A673 (cell line): ENCODE measurements around the gene SPTSSB. TPM values are rescaled to one million over a fixed set of nuclear protein-coding genes. Genes with fewer than 3 reads are reported as not detected.

Experiments
- BruUV-seq: library from RNA; stranded (reverse); fragments of 400-500 nt; replicated peaks from 2 replicates; lab custom pipeline; 2021; lab: Mats Ljungman, UMichigan
- CTCF ChIA-PET: fragments of 300-600 bp; sonication (Branson Sonifier 250); formaldehyde crosslinking; loops from one replicate; lab custom pipeline; 2022; ENCODE audit warnings: antibody characterized with exemption; lab: Charles Lee
- POLR2A ChIA-PET: fragments of 300-600 bp; sonication (Branson Sonifier 250); formaldehyde crosslinking; loops from one replicate; lab custom pipeline; 2022; ENCODE audit warnings: antibody characterized with exemption; ENCODE audit not compliant: low non-redundant PET; lab: Charles Lee
- DNase-seq: peaks from one replicate; pipeline ENCODE4 v3.0.0-alpha.2; 2015; ENCODE audit warnings: low spot score
- H3K27ac ChIP-seq: fragments of 200-600 bp; sonication (generic); 2 replicates; pipeline ENCODE4 v1.5.1; 2016; ENCODE audit warnings: mixed run types, low read depth, mild to moderate bottlenecking, mixed read lengths, antibody characterized with exemption, low read length; ENCODE audit not compliant: poor library complexity, severe bottlenecking
- H3K27me3 ChIP-seq: fragments of 200-600 bp; sonication (generic); replicated peaks from 2 replicates; pipeline ENCODE4 v1.6.1; 2017; ENCODE audit warnings: mixed run types, low read depth, mild to moderate bottlenecking, mixed read lengths, antibody characterized with exemption, low read length; ENCODE audit not compliant: insufficient read depth, poor library complexity
- H3K36me3 ChIP-seq: fragments of 200-600 bp; sonication (generic); 2 replicates; pipeline ENCODE4 v1.6.1; 2016; ENCODE audit warnings: mixed run types, mild to moderate bottlenecking, mixed read lengths, antibody characterized with exemption, low read length; ENCODE audit not compliant: insufficient read depth, poor library complexity, severe bottlenecking
- H3K4me1 ChIP-seq: fragments of 200-600 bp; sonication (generic); 2 replicates; pipeline ENCODE4 v1.6.1; 2017; ENCODE audit warnings: mixed run types, mild to moderate bottlenecking, mixed read lengths, antibody characterized with exemption, low read length; ENCODE audit not compliant: insufficient read depth, poor library complexity, severe bottlenecking
- H3K4me3 ChIP-seq: fragments of 200-600 bp; sonication (generic); 2 replicates; pipeline ENCODE4 v1.5.1; 2016; ENCODE audit warnings: low read depth, mixed run types, mild to moderate bottlenecking, mixed read lengths, low read length; ENCODE audit not compliant: poor library complexity, severe bottlenecking
- H3K9me3 ChIP-seq: fragments of 200-600 bp; sonication (generic); 2 replicates; pipeline ENCODE4 v1.6.1; 2016; ENCODE audit warnings: mixed run types, low read depth, mild to moderate bottlenecking, mixed read lengths, antibody characterized with exemption, low read length; ENCODE audit not compliant: poor library complexity, severe bottlenecking
- CTCF ChIP-seq: fragments of 300-800, 200-600 bp; sonication (generic); conservative IDR thresholded peaks from 2 replicates; pipeline ENCODE4 v1.5.1; 2017; ENCODE audit warnings: low read depth, mild to moderate bottlenecking, antibody characterized with exemption, low read length, moderate library complexity, mixed read lengths
- EZH2 ChIP-seq: fragments of 200-600 bp; sonication (generic); IDR thresholded peaks from 2 replicates; pipeline ENCODE4 v1.6.1; 2017; ENCODE audit warnings: borderline replicate concordance, low read depth, mild to moderate bottlenecking, mixed read lengths, antibody characterized with exemption, low read length; ENCODE audit not compliant: poor library complexity, severe bottlenecking
- intact Hi-C: fragments of 100-400 bp; cut with micrococcal nuclease; formaldehyde crosslinking; loops from one replicate; pipeline ENCODE4 v1.10.0; 2022; ENCODE audit not compliant: unreplicated experiment
- total RNA-seq: library from RNA; stranded (reverse); gene quantifications from 2 replicates; pipeline ENCODE4 v1.2.3, GENCODE V29; 2021

Gene SPTSSB
- total RNA-seq, 1 experiment from 2014 or later = not detected

- no peaks in the 10 kb centered on the region for H3K9me3 ChIP-seq
- ChIA-PET POLR2A (no interaction called here), CTCF (no interaction called here)
- no peaks in the 10 kb centered on the region for H3K36me3 ChIP-seq
- no peak overlapping the region for H3K4me3 ChIP-seq
- intact Hi-C loops = no loop called here
- BruUV-seq = no TSS peak
- no peaks in the 10 kb centered on the region for H3K27me3 ChIP-seq
- H3K27ac ChIP-seq = no peak overlapping the region
- no peak for DNase-seq
- TF ChIP-seq CTCF (no peak), EZH2 (no peak)
- H3K4me1 ChIP-seq = no peaks in the 10 kb centered on the region
These were observed 22.0 kb upstream of the SPTSSB start for GRCh38 chr3:161393310-161393709.

GRCh38 chr3:161392853-161393252, 21.5 kb upstream of the SPTSSB start:
- ChIA-PET CTCF (no interaction called here), POLR2A (no interaction called here)
- no peaks in the 10 kb centered on the region for H3K36me3 ChIP-seq
- no TSS peak for BruUV-seq
- no peak for TF ChIP-seq CTCF
- no peak for TF ChIP-seq EZH2
- no peak overlapping the region for H3K27ac ChIP-seq
- no peaks in the 10 kb centered on the region for H3K27me3 ChIP-seq
- no peaks in the 10 kb centered on the region for H3K9me3 ChIP-seq
- no peaks in the 10 kb centered on the region for H3K4me1 ChIP-seq
- DNase-seq = no peak
- intact Hi-C loops = no loop called here
- H3K4me3 ChIP-seq = no peak overlapping the region

GRCh38 chr3:161390200-161390599, 18.9 kb upstream of the SPTSSB start:
- BruUV-seq = no TSS peak
- Histone ChIP-seq H3K4me1 (no peaks in the 10 kb centered on the region), H3K9me3 (no peaks in the 10 kb centered on the region), H3K36me3 (no peaks in the 10 kb centered on the region), H3K27ac (no peak overlapping the region), H3K4me3 (no peak overlapping the region), H3K27me3 (no peaks in the 10 kb centered on the region)
- TF ChIP-seq EZH2 (no peak), CTCF (no peak)
- no peak for DNase-seq
- ChIA-PET CTCF (no interaction called here), POLR2A (no interaction called here)
- intact Hi-C loops = no loop called here
